RWPE1 (cell line): ENCODE measurements around the gene SEPHS2.

Experiments used
- CTCF ChIA-PET: fragments of 350-600 bp; sonication (Branson Sonifier 250); formaldehyde crosslinking; extraction: SDS; loops from one replicate; lab custom pipeline; 2021; lab: Yijun Ruan, JAX
- POLR2A ChIA-PET: fragments of 400-600 bp; formaldehyde crosslinking; extraction: SDS; loops from one replicate; lab custom pipeline; 2020; ENCODE audit warnings: antibody characterized with exemption; ENCODE audit not compliant: low non-redundant PET; lab: Yijun Ruan, JAX
- DNase-seq: peaks from one replicate; pipeline ENCODE4 v3.0.0; 2012; ENCODE audit warnings: low spot score
- H3K27ac ChIP-seq: fragments of 450-650 bp; 2 replicates; pipeline ENCODE4 v1.5.1; 2017
- CTCF ChIP-seq: fragments of 450-650 bp; conservative IDR thresholded peaks from 2 replicates; pipeline ENCODE4 v1.5.1; 2017; ENCODE audit warnings: low read depth, mild to moderate bottlenecking

SEPHS2 gene

GRCh38 chr16:30438835-30439234 lies 6.8 kb downstream of the SEPHS2 start:
- ChIA-PET POLR2A (interaction anchor here (0.6 kb wide), 1 partner anchor 63 kb away, joined by 14 read pairs; no protein-coding TSS in a partner anchor), CTCF (no interaction called here)
- no peak for TF ChIP-seq CTCF
- no peak for DNase-seq
- no peak overlapping the region for H3K27ac ChIP-seq

GRCh38 chr16:30437511-30438046 lies 8.1 kb downstream of the SEPHS2 start:
- CTCF ChIA-PET: interaction anchor here (0.7 kb wide), 1 partner anchor 331 kb away, joined by 4 read pairs; no protein-coding TSS in a partner anchor

GRCh38 chr16:30434852-30435251 lies 10.8 kb downstream of the SEPHS2 start:
- ChIA-PET CTCF (no interaction called here), POLR2A (no interaction called here)
- H3K27ac ChIP-seq: no peak overlapping the region
- no peak for TF ChIP-seq CTCF
- DNase-seq: no peak

More at GRCh38 chr16:30437511-30438046, 8.1 kb downstream of the SEPHS2 start:
- POLR2A ChIA-PET: interaction anchor here (0.6 kb wide), 1 partner anchor 22 kb away, joined by 5 read pairs; no protein-coding TSS in a partner anchor
- DNase-seq: no peak
- TF ChIP-seq CTCF: no peak
- H3K27ac ChIP-seq: no peak overlapping the region

- peak overlapping the region; percentile 71 for H3K27ac ChIP-seq
Observed at GRCh38 chr16:30430428-30430970, 15.2 kb downstream of the SEPHS2 start.

GRCh38 chr16:30429678-30430427 lies 15.8 kb downstream of the SEPHS2 start, which contains the start of gene DCTPP1:
TSS of gene DCTPP1 (minus strand) at chr16:30430030. CDS start at chr16:30429980, 50 bp downstream.
- H3K27ac ChIP-seq: peak within 1 kb of the TSS; percentile 71
- ChIA-PET CTCF (interaction anchor here (0.6 to 3.9 kb wide), 11 partner anchors 9 to 221 kb away, joined by 3 to 30 read pairs (median 4); partner anchors contain the start of genes PRR14, ZNF747 and ZNF764), POLR2A (interaction anchor here (0.5 to 1.4 kb wide), 8 partner anchors 76 to 207 kb away, joined by 3 to 10 read pairs (median 3); partner anchors contain the start of genes ZNF747 and ZNF764)
- DNase-seq: peak; percentile 98
- TF ChIP-seq CTCF: peak; percentile 93

More at GRCh38 chr16:30430428-30430970, 15.2 kb downstream of the SEPHS2 start:
- ChIA-PET CTCF (interaction anchor here (0.6 to 3.9 kb wide), 7 partner anchors 10 to 114 kb away, joined by 3 to 30 read pairs (median 4); partner anchors contain the start of gene ZNF747), POLR2A (interaction anchor here (0.5 to 1.4 kb wide), 6 partner anchors 95 to 206 kb away, joined by 3 to 10 read pairs (median 4); partner anchors contain the start of gene ZNF764)
- peak; percentile 65 for TF ChIP-seq CTCF
- DNase-seq: no peak

- CTCF ChIA-PET: interaction anchor here (0.6 to 3.9 kb wide), 8 partner anchors 9 to 222 kb away, joined by 3 to 30 read pairs (median 5); partner anchors contain the start of genes PRR14, ZNF747 and ZNF764
- no peak for TF ChIP-seq CTCF
- peak; percentile 30 for DNase-seq
- peak overlapping the region; percentile 71 for H3K27ac ChIP-seq
- POLR2A ChIA-PET: interaction anchor here (0.7 to 1.4 kb wide), 4 partner anchors 76 to 129 kb away, joined by 3 to 9 read pairs (median 3); partner anchors contain the start of genes ZNF747 and ZNF764
Observed at GRCh38 chr16:30429418-30429677, 16.3 kb downstream of the SEPHS2 start.
